Osteocyte (in vitro differentiated cells): ENCODE measurements around the gene MB21D2. TPM values are rescaled to one million over a fixed set of nuclear protein-coding genes. Genes with fewer than 3 reads are reported as not detected.
A peak's percentile ranks its signal among the peaks of the same experiment; 100 is the strongest.

Experiments
- DNase-seq: peaks from one replicate; pipeline ENCODE4 v3.0.0; 2021; ENCODE audit warnings: mixed read lengths; ENCODE audit not compliant: unreplicated experiment; ENCODE audit errors: extremely low spot score
- H3K27ac Mint-ChIP-seq: one replicate; pipeline ENCODE4 v1.8.0; 2021; ENCODE audit warnings: mild to moderate bottlenecking, mixed read lengths; ENCODE audit not compliant: unreplicated experiment
- H3K27me3 Mint-ChIP-seq: one replicate; pipeline ENCODE4 v1.8.0; 2021; ENCODE audit warnings: mixed read lengths; ENCODE audit not compliant: unreplicated experiment
- H3K36me3 Mint-ChIP-seq: one replicate; pipeline ENCODE4 v1.8.0; 2021; ENCODE audit warnings: mixed read lengths; ENCODE audit not compliant: unreplicated experiment
- H3K4me1 Mint-ChIP-seq: one replicate; pipeline ENCODE4 v1.8.0; 2021; ENCODE audit warnings: mixed read lengths; ENCODE audit not compliant: unreplicated experiment
- H3K4me3 Mint-ChIP-seq: one replicate; pipeline ENCODE4 v1.8.0; 2021; ENCODE audit warnings: mild to moderate bottlenecking, moderate library complexity, mixed read lengths; ENCODE audit not compliant: unreplicated experiment
- H3K9me3 Mint-ChIP-seq: one replicate; pipeline ENCODE4 v1.8.0; 2021; ENCODE audit warnings: mixed read lengths; ENCODE audit not compliant: unreplicated experiment
- CTCF ChIP-seq: fragments of 200-600 bp; sonication (generic); IDR thresholded peaks from 2 replicates; pipeline ENCODE4 v1.5.0; 2021; ENCODE audit warnings: antibody characterized with exemption, mild to moderate bottlenecking, moderate library complexity
- total RNA-seq: library from RNA; stranded (reverse); gene quantifications from 2 replicates; pipeline ENCODE4 v1.2.1, GENCODE V29; 2021

MB21D2 gene
- total RNA-seq, 1 donor from 2014 or later: 5.5 TPM

- no peak overlapping the region for H3K27ac Mint-ChIP-seq
- no peak for DNase-seq
- H3K9me3 Mint-ChIP-seq: no peaks in the 10 kb centered on the region
- H3K4me1 Mint-ChIP-seq: peaks cover 29% of the 10 kb centered on the region
- H3K27me3 Mint-ChIP-seq: no peaks in the 10 kb centered on the region
- no peak overlapping the region for H3K4me3 Mint-ChIP-seq
- no peaks in the 10 kb centered on the region for H3K36me3 Mint-ChIP-seq
- no peak for TF ChIP-seq CTCF
Measured at GRCh38 chr3:192896208-192896607, 21.4 kb downstream of the MB21D2 start.

DNA sequence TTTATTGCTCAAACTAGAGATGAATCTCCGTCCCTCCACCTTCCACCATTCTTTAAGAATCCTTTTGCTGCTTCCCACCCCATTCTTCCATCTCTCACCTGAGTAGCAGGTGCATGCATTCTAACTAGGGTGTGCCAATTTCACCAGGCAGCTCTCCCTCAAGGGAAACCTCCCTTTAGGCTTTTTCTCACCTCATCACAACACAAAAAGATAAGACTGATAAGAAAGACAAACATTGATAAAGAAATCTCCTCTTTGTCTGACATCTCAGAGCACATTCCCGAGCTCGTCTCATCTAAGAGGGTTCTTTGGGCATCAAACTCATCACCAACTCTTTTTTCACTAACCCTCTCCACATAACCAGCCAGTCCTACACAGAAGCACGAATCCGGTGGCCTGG lies 23.0 kb downstream of the MB21D2 start:
- H3K4me1 Mint-ChIP-seq: peaks cover 36% of the 10 kb centered on the region
- no peak for DNase-seq
- H3K27ac Mint-ChIP-seq: no peak overlapping the region
- no peaks in the 10 kb centered on the region for H3K36me3 Mint-ChIP-seq
- H3K27me3 Mint-ChIP-seq: no peaks in the 10 kb centered on the region
- TF ChIP-seq CTCF: no peak
- H3K9me3 Mint-ChIP-seq: no peaks in the 10 kb centered on the region
- no peak overlapping the region for H3K4me3 Mint-ChIP-seq

DNA sequence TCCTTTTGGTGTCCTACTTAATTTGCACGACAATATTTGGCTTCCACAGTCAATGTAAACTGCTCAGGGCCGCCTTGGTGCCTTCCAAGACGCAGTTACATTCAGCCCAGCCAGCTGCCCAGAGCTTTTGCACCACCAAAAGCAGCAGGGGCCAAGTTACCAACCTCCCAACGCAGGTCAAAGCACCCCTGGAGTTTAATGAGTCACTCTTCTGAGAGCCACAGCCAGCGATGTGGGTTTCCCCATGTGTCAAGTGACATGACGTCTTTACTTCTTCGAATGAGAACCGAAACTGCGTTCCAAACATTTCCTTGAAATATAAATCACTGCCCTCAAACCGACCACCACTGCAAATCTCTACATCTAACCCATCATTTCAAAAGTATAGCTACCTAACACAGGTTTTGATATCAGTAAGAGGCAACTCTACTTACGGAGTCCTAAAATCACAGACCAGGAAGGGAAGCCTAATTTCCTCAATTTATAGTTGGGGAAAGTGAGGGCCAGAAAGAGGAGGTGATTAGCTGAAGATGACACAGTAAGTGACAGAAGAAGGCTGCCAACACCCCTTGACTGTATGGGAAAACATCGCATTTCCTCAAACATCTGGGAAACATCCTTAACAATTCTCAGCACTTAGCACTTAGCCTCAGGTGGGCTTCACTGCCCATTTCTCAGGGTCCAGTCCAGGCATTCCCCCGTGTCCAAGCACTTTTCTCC lies 24.5 kb downstream of the MB21D2 start:
- H3K36me3 Mint-ChIP-seq: no peaks in the 10 kb centered on the region
- no peaks in the 10 kb centered on the region for H3K9me3 Mint-ChIP-seq
- TF ChIP-seq CTCF: no peak
- H3K27me3 Mint-ChIP-seq: no peaks in the 10 kb centered on the region
- H3K4me1 Mint-ChIP-seq: peaks cover 46% of the 10 kb centered on the region
- peak overlapping the region; percentile 66 for H3K4me3 Mint-ChIP-seq
- peak overlapping the region; percentile 85 for H3K27ac Mint-ChIP-seq
- DNase-seq: peak; percentile 85

GRCh38 chr3:192890347-192891335 lies 27.0 kb downstream of the MB21D2 start:
- no peak for DNase-seq
- Mint-ChIP-seq H3K36me3 (no peaks in the 10 kb centered on the region), H3K4me3 (no peak overlapping the region), H3K27ac (peak overlapping the region; percentile 81), H3K4me1 (peaks cover 69% of the 10 kb centered on the region), H3K27me3 (no peaks in the 10 kb centered on the region), H3K9me3 (no peaks in the 10 kb centered on the region)
- no peak for TF ChIP-seq CTCF

GRCh38 chr3:192889679-192890078 lies 28.0 kb downstream of the MB21D2 start:
- Mint-ChIP-seq H3K27me3 (no peaks in the 10 kb centered on the region), H3K4me1 (peaks cover 79% of the 10 kb centered on the region), H3K4me3 (no peak overlapping the region), H3K9me3 (no peaks in the 10 kb centered on the region), H3K36me3 (no peaks in the 10 kb centered on the region), H3K27ac (peak overlapping the region; percentile 81)
- no peak for DNase-seq
- no peak for TF ChIP-seq CTCF
